ENCODE results near the gene BBX.

The BBX gene

GRCh38 chr3:107795514-107796094 lies 272.8 kb downstream of the BBX start:
- Histone ChIP-seq H3K4me3 (ENCODE audit: extremely low read depth, insufficient read depth, low read length, poor library complexity, severe bottlenecking) (no peak overlapping the region), H3K27ac (ENCODE audit: low read depth, low read length, severe bottlenecking) (no peak overlapping the region), H3K36me3 (ENCODE audit: control insufficient read depth, insufficient read depth, low read length) (peaks cover 45% of the 10 kb centered on the region), H3K4me1 (ENCODE audit: control insufficient read depth, insufficient read depth, low read length, poor library complexity, severe bottlenecking) (no peaks in the 10 kb centered on the region), H3K9me3 (ENCODE audit: control insufficient read depth, low read length) (no peaks in the 10 kb centered on the region)
- WGBS, 2 experiments (ENCODE audit: insufficient coverage in 2 of 2) = no CpG with 5 or more reads among the region's 3 CpGs

- no peak overlapping the region for H3K4me3 ChIP-seq (ENCODE audit: extremely low read depth, insufficient read depth, low read length, poor library complexity, severe bottlenecking)
- H3K4me1 ChIP-seq (ENCODE audit: control insufficient read depth, insufficient read depth, low read length, poor library complexity, severe bottlenecking) = no peaks in the 10 kb centered on the region
- no peak overlapping the region for H3K27ac ChIP-seq (ENCODE audit: low read depth, low read length, severe bottlenecking)
- H3K36me3 ChIP-seq (ENCODE audit: control insufficient read depth, insufficient read depth, low read length) = peaks cover 50% of the 10 kb centered on the region
- no peaks in the 10 kb centered on the region for H3K9me3 ChIP-seq (ENCODE audit: control insufficient read depth, low read length)
Observed at GRCh38 chr3:107796791-107797190, 274.0 kb downstream of the BBX start.

- no peaks in the 10 kb centered on the region for H3K4me1 ChIP-seq (ENCODE audit: control insufficient read depth, insufficient read depth, low read length, poor library complexity, severe bottlenecking)
- no peak overlapping the region for H3K4me3 ChIP-seq (ENCODE audit: extremely low read depth, insufficient read depth, low read length, poor library complexity, severe bottlenecking)
- no CpG with 5 or more reads among the region's 1 CpG for WGBS, 2 experiments (ENCODE audit: insufficient coverage in 2 of 2)
- H3K27ac ChIP-seq (ENCODE audit: low read depth, low read length, severe bottlenecking) = no peak overlapping the region
- no peaks in the 10 kb centered on the region for H3K9me3 ChIP-seq (ENCODE audit: control insufficient read depth, low read length)
- peaks cover 52% of the 10 kb centered on the region for H3K36me3 ChIP-seq (ENCODE audit: control insufficient read depth, insufficient read depth, low read length)
Observed at GRCh38 chr3:107797586-107797985, 274.8 kb downstream of the BBX start.

- WGBS, 2 experiments (ENCODE audit: insufficient coverage in 2 of 2) = 100% methylated on average over 1 of the region's 3 CpGs; no CpG with 5 or more reads in 1 of the 2 experiments
- H3K36me3 ChIP-seq (ENCODE audit: control insufficient read depth, insufficient read depth, low read length) = peaks cover 56% of the 10 kb centered on the region
- H3K9me3 ChIP-seq (ENCODE audit: control insufficient read depth, low read length) = no peaks in the 10 kb centered on the region
- H3K4me1 ChIP-seq (ENCODE audit: control insufficient read depth, insufficient read depth, low read length, poor library complexity, severe bottlenecking) = no peaks in the 10 kb centered on the region
- no peak overlapping the region for H3K27ac ChIP-seq (ENCODE audit: low read depth, low read length, severe bottlenecking)
- H3K4me3 ChIP-seq (ENCODE audit: extremely low read depth, insufficient read depth, low read length, poor library complexity, severe bottlenecking) = no peak overlapping the region
Observed at GRCh38 chr3:107798381-107798780, 275.6 kb downstream of the BBX start.

- H3K36me3 ChIP-seq (ENCODE audit: control insufficient read depth, insufficient read depth, low read length) = peaks cover 67% of the 10 kb centered on the region
- no peaks in the 10 kb centered on the region for H3K4me1 ChIP-seq (ENCODE audit: control insufficient read depth, insufficient read depth, low read length, poor library complexity, severe bottlenecking)
- H3K27ac ChIP-seq (ENCODE audit: low read depth, low read length, severe bottlenecking) = peak overlapping the region; percentile 36
- H3K4me3 ChIP-seq (ENCODE audit: extremely low read depth, insufficient read depth, low read length, poor library complexity, severe bottlenecking) = no peak overlapping the region
- WGBS, 2 experiments (ENCODE audit: insufficient coverage in 2 of 2) = 80 to 86% methylated on average over 2 of the region's 2 CpGs
- no peaks in the 10 kb centered on the region for H3K9me3 ChIP-seq (ENCODE audit: control insufficient read depth, low read length)
Observed at GRCh38 chr3:107800710-107801109, 277.9 kb downstream of the BBX start.

GRCh38 chr3:107803170-107803569 lies 280.4 kb downstream of the BBX start:
- Histone ChIP-seq H3K9me3 (ENCODE audit: control insufficient read depth, low read length) (no peaks in the 10 kb centered on the region), H3K27ac (ENCODE audit: low read depth, low read length, severe bottlenecking) (no peak overlapping the region), H3K36me3 (ENCODE audit: control insufficient read depth, insufficient read depth, low read length) (peaks cover 81% of the 10 kb centered on the region), H3K4me1 (ENCODE audit: control insufficient read depth, insufficient read depth, low read length, poor library complexity, severe bottlenecking) (no peaks in the 10 kb centered on the region), H3K4me3 (ENCODE audit: extremely low read depth, insufficient read depth, low read length, poor library complexity, severe bottlenecking) (no peak overlapping the region)
- 80% methylated on average over 2 of the region's 3 CpGs; no CpG with 5 or more reads in 1 of the 2 experiments for WGBS, 2 experiments (ENCODE audit: insufficient coverage in 2 of 2)

GRCh38 chr3:107806021-107806420 lies 283.3 kb downstream of the BBX start:
- Histone ChIP-seq H3K4me3 (ENCODE audit: extremely low read depth, insufficient read depth, low read length, poor library complexity, severe bottlenecking) (no peak overlapping the region), H3K36me3 (ENCODE audit: control insufficient read depth, insufficient read depth, low read length) (peaks cover 58% of the 10 kb centered on the region), H3K27ac (ENCODE audit: low read depth, low read length, severe bottlenecking) (no peak overlapping the region), H3K9me3 (ENCODE audit: control insufficient read depth, low read length) (no peaks in the 10 kb centered on the region), H3K4me1 (ENCODE audit: control insufficient read depth, insufficient read depth, low read length, poor library complexity, severe bottlenecking) (no peaks in the 10 kb centered on the region)
- no CpG with 5 or more reads among the region's 2 CpGs for WGBS, 2 experiments (ENCODE audit: insufficient coverage in 2 of 2)

- Histone ChIP-seq H3K36me3 (ENCODE audit: control insufficient read depth, insufficient read depth, low read length) (peaks cover 53% of the 10 kb centered on the region), H3K9me3 (ENCODE audit: control insufficient read depth, low read length) (no peaks in the 10 kb centered on the region), H3K27ac (ENCODE audit: low read depth, low read length, severe bottlenecking) (no peak overlapping the region), H3K4me3 (ENCODE audit: extremely low read depth, insufficient read depth, low read length, poor library complexity, severe bottlenecking) (no peak overlapping the region), H3K4me1 (ENCODE audit: control insufficient read depth, insufficient read depth, low read length, poor library complexity, severe bottlenecking) (no peaks in the 10 kb centered on the region)
- WGBS, 2 experiments (ENCODE audit: insufficient coverage in 2 of 2) = 100% methylated on average over 1 of the region's 3 CpGs
Observed at GRCh38 chr3:107806536-107806935, 283.8 kb downstream of the BBX start.

- peaks cover 9% of the 10 kb centered on the region for H3K4me1 ChIP-seq (ENCODE audit: control insufficient read depth, insufficient read depth, low read length, poor library complexity, severe bottlenecking)
- H3K9me3 ChIP-seq (ENCODE audit: control insufficient read depth, low read length) = no peaks in the 10 kb centered on the region
- H3K27ac ChIP-seq (ENCODE audit: low read depth, low read length, severe bottlenecking) = no peak overlapping the region
- WGBS, 2 experiments (ENCODE audit: insufficient coverage in 2 of 2) = 78 to 89% methylated on average over 4 to 6 of the region's 8 CpGs
- no peak overlapping the region for H3K4me3 ChIP-seq (ENCODE audit: extremely low read depth, insufficient read depth, low read length, poor library complexity, severe bottlenecking)
- peaks cover 23% of the 10 kb centered on the region for H3K36me3 ChIP-seq (ENCODE audit: control insufficient read depth, insufficient read depth, low read length)
Observed at GRCh38 chr3:107810171-107811071, 287.7 kb downstream of the BBX start.

GRCh38 chr3:107813026-107813425 lies 290.3 kb downstream of the BBX start:
- WGBS, 2 experiments (ENCODE audit: insufficient coverage in 2 of 2) = 92 to 100% methylated on average over 1 of the region's 1 CpG
- Histone ChIP-seq H3K27ac (ENCODE audit: low read depth, low read length, severe bottlenecking) (peak overlapping the region; percentile 33), H3K9me3 (ENCODE audit: control insufficient read depth, low read length) (no peaks in the 10 kb centered on the region), H3K4me3 (ENCODE audit: extremely low read depth, insufficient read depth, low read length, poor library complexity, severe bottlenecking) (no peak overlapping the region), H3K4me1 (ENCODE audit: control insufficient read depth, insufficient read depth, low read length, poor library complexity, severe bottlenecking) (peaks cover 13% of the 10 kb centered on the region), H3K36me3 (ENCODE audit: control insufficient read depth, insufficient read depth, low read length) (peaks cover 3% of the 10 kb centered on the region)

- H3K4me3 ChIP-seq (ENCODE audit: extremely low read depth, insufficient read depth, low read length, poor library complexity, severe bottlenecking) = no peak overlapping the region
- H3K27ac ChIP-seq (ENCODE audit: low read depth, low read length, severe bottlenecking) = no peak overlapping the region
- H3K4me1 ChIP-seq (ENCODE audit: control insufficient read depth, insufficient read depth, low read length, poor library complexity, severe bottlenecking) = peaks cover 13% of the 10 kb centered on the region
- no peaks in the 10 kb centered on the region for H3K9me3 ChIP-seq (ENCODE audit: control insufficient read depth, low read length)
- H3K36me3 ChIP-seq (ENCODE audit: control insufficient read depth, insufficient read depth, low read length) = no peaks in the 10 kb centered on the region
- WGBS, 2 experiments (ENCODE audit: insufficient coverage in 2 of 2) = 87 to 94% methylated on average over 4 to 6 of the region's 6 CpGs
Observed at GRCh38 chr3:107816107-107816506, 293.3 kb downstream of the BBX start.
